Natural killer cell (primary cell): Measurements from ENCODE around the gene TULP3. TPM values are rescaled to one million over a fixed set of nuclear protein-coding genes. Genes with fewer than 3 reads are reported as not detected.

Experiments
- ATAC-seq, 3 donors: fragments of 150-1000 bp in 2 of 3; fragments of 200-7000 bp in 1 of 3; cut with Tn5 transposase; 1 replicate in 1 of 3; 2 replicates in 2 of 3; pipeline ENCODE4 v1.10.0; 2021; ENCODE audit warnings: mild to moderate bottlenecking in 2 of 3, moderate library complexity in 2 of 3
- DNase-seq, 2 donors: peaks; one replicate each; pipeline versions ENCODE4 v3.0.0 to v3.0.0-alpha.2; 2013 to 2021; ENCODE audit warnings: mixed read lengths in 1 of 2
- H3K27ac ChIP-seq: one replicate; pipeline ENCODE4 v1.5.1; 2013; ENCODE audit warnings: mild to moderate bottlenecking, low read length
- H3K27me3 ChIP-seq: one replicate; pipeline ENCODE4 v1.6.1; 2013; ENCODE audit warnings: low read length; ENCODE audit not compliant: control insufficient read depth, insufficient read depth
- H3K36me3 ChIP-seq: one replicate; pipeline ENCODE4 v1.6.1; 2013; ENCODE audit warnings: low read length; ENCODE audit not compliant: control insufficient read depth, insufficient read depth
- H3K4me1 ChIP-seq: one replicate; pipeline ENCODE4 v1.6.1; 2013; ENCODE audit warnings: low read length; ENCODE audit not compliant: control insufficient read depth, insufficient read depth
- H3K4me3 ChIP-seq: one replicate; pipeline ENCODE4 v1.5.1; 2013; ENCODE audit warnings: low read length
- H3K9me3 ChIP-seq: one replicate; pipeline ENCODE4 v1.6.1; 2013; ENCODE audit warnings: low read length; ENCODE audit not compliant: control insufficient read depth, insufficient read depth
- H3K27ac Mint-ChIP-seq, 2 donors: one replicate each; pipeline ENCODE4 v1.8.0; 2022; ENCODE audit warnings: mild to moderate bottlenecking in 2 of 2, mixed read lengths in 2 of 2, moderate library complexity in 1 of 2
- H3K27me3 Mint-ChIP-seq, 2 donors: one replicate each; pipeline ENCODE4 v1.8.0; 2022; ENCODE audit warnings: low read depth in 2 of 2, mixed read lengths in 2 of 2
- H3K36me3 Mint-ChIP-seq: one replicate; pipeline ENCODE4 v1.8.0; 2022; ENCODE audit warnings: mixed read lengths
- H3K4me1 Mint-ChIP-seq, 2 donors: one replicate each; pipeline ENCODE4 v1.8.0; 2022; ENCODE audit warnings: mixed read lengths in 2 of 2
- H3K4me3 Mint-ChIP-seq: one replicate; pipeline ENCODE4 v1.8.0; 2022; ENCODE audit warnings: mild to moderate bottlenecking, moderate library complexity, mixed read lengths
- H3K9me3 Mint-ChIP-seq, 2 donors: one replicate each; pipeline ENCODE4 v1.8.0; 2022; ENCODE audit warnings: mixed read lengths in 2 of 2
- CTCF ChIP-seq: fragments of 200-600 bp; IDR thresholded peaks from one replicate; pipeline ENCODE4 v1.8.0; 2022; ENCODE audit warnings: antibody characterized with exemption
- WGBS: methylation state at CpG from one replicate; pipeline ENCODE4 v1.1.7; 2013; ENCODE audit warnings: missing lambda C conversion rate; ENCODE audit not compliant: insufficient coverage; 5-methylcytosine and 5-hydroxymethylcytosine counted together
- intact Hi-C: fragments of 100-400 bp; cut with micrococcal nuclease; formaldehyde crosslinking; loops from one replicate; pipeline ENCODE4 v1.14.2; 2022
- total RNA-seq, 4 donors: library from RNA; stranded (reverse); fragments of 120-200 nt in 1 of 4; gene quantifications; one replicate each; pipeline versions ENCODE4 v1.2.3 to v1.2.4, GENCODE V29; 2013 to 2022

Gene TULP3
- total RNA-seq, 3 donors from 2014 or later (not counting 1 experiment from before 2014, with no cell fraction given) = 5.1 to 8.7 (median 6.2) TPM

GRCh38 chr12:2959505-2960389 is 69.1 kb downstream of the TULP3 start:
- Mint-ChIP-seq H3K4me1 (peaks cover 0 to 6% of the 10 kb centered on the region in 2 donors), H3K27ac (no peak overlapping the region), H3K4me3 (peak overlapping the region; percentile 28), H3K27me3 (peaks cover 48 to 56% of the 10 kb centered on the region in 2 donors), H3K36me3 (no peaks in the 10 kb centered on the region), H3K9me3 (no peaks in the 10 kb centered on the region)
- WGBS = 2% methylated on average over 104 of the region's 104 CpGs
- Histone ChIP-seq H3K36me3 (no peaks in the 10 kb centered on the region), H3K27me3 (peaks cover 4% of the 10 kb centered on the region), H3K4me3 (no peak overlapping the region), H3K4me1 (peaks cover 7% of the 10 kb centered on the region), H3K9me3 (no peaks in the 10 kb centered on the region), H3K27ac (no peak overlapping the region)
- intact Hi-C loops = no loop called here
- TF ChIP-seq CTCF = no peak
- ATAC-seq (no peak), DNase-seq (no peak)

GRCh38 chr12:2960390-2960956 is 69.8 kb downstream of the TULP3 start:
- Mint-ChIP-seq H3K27ac (no peak overlapping the region), H3K36me3 (no peaks in the 10 kb centered on the region), H3K4me3 (peak overlapping the region; percentile 35), H3K4me1 (peaks cover 0 to 6% of the 10 kb centered on the region in 2 donors), H3K9me3 (no peaks in the 10 kb centered on the region), H3K27me3 (peaks cover 48 to 56% of the 10 kb centered on the region in 2 donors)
- 7% methylated on average over 18 of the region's 18 CpGs for WGBS
- Histone ChIP-seq H3K27me3 (peaks cover 4% of the 10 kb centered on the region), H3K4me3 (no peak overlapping the region), H3K36me3 (no peaks in the 10 kb centered on the region), H3K9me3 (no peaks in the 10 kb centered on the region), H3K4me1 (peaks cover 7% of the 10 kb centered on the region), H3K27ac (no peak overlapping the region)
- ATAC-seq (no peak), DNase-seq (no peak)
- intact Hi-C loops = no loop called here
- TF ChIP-seq CTCF = no peak

- Mint-ChIP-seq H3K36me3 (no peaks in the 10 kb centered on the region), H3K27me3 (peaks cover 50 to 56% of the 10 kb centered on the region in 2 donors)
Observed at GRCh38 chr12:2960996-2961616, 70.4 kb downstream of the TULP3 start.

More at GRCh38 chr12:2960996-2961616, 70.4 kb downstream of the TULP3 start:
- H3K27me3 ChIP-seq = peaks cover 4% of the 10 kb centered on the region
- H3K36me3 ChIP-seq = no peaks in the 10 kb centered on the region
- H3K9me3 Mint-ChIP-seq = no peaks in the 10 kb centered on the region
- WGBS = 41% methylated on average over 8 of the region's 10 CpGs
- H3K27ac Mint-ChIP-seq = no peak overlapping the region
- no peak overlapping the region for H3K27ac ChIP-seq
- ATAC-seq (no peak), DNase-seq (no peak)
- no peak for TF ChIP-seq CTCF
- H3K4me3 Mint-ChIP-seq = peak overlapping the region; percentile 35
- no peaks in the 10 kb centered on the region for H3K9me3 ChIP-seq
- no peak overlapping the region for H3K4me3 ChIP-seq
- H3K4me1 ChIP-seq = peaks cover 7% of the 10 kb centered on the region
- intact Hi-C loops = no loop called here
- H3K4me1 Mint-ChIP-seq = peaks cover 0 to 6% of the 10 kb centered on the region in 2 donors
